Activated CD8-positive, alpha-beta T cell treated with anti-CD3 and anti-CD28 coated beads for 36 hours (primary cell): ENCODE measurements around the gene HSF2. TPM values are rescaled to one million over a fixed set of nuclear protein-coding genes. Genes with fewer than 3 reads are reported as not detected.

Experiments used
- ATAC-seq: fragments of 200-7000 bp; cut with Tn5 transposase; one replicate; pipeline ENCODE4 v1.10.0; 2021; ENCODE audit warnings: mild to moderate bottlenecking, moderate library complexity
- CTCF ChIA-PET: fragments of 350-600 bp; sonication (Branson Sonifier 250); formaldehyde crosslinking; loops from one replicate; lab custom pipeline; 2021; ENCODE audit warnings: antibody characterized with exemption; lab: Charles Lee
- POLR2A ChIA-PET: fragments of 350-600 bp; sonication (Branson Sonifier 250); formaldehyde crosslinking; loops from one replicate; lab custom pipeline; 2021; ENCODE audit warnings: antibody characterized with exemption; lab: Charles Lee
- DNase-seq: peaks from one replicate; pipeline ENCODE4 v3.0.0-alpha.2; 2020
- H3K27ac Mint-ChIP-seq: one replicate; pipeline ENCODE4 v1.8.0; 2021; ENCODE audit warnings: mild to moderate bottlenecking, mixed read lengths
- H3K27me3 Mint-ChIP-seq: one replicate; pipeline ENCODE4 v1.8.0; 2021; ENCODE audit warnings: mixed read lengths
- H3K36me3 Mint-ChIP-seq: one replicate; pipeline ENCODE4 v1.8.0; 2021; ENCODE audit warnings: low read depth, mixed read lengths
- H3K4me1 Mint-ChIP-seq: one replicate; pipeline ENCODE4 v1.8.0; 2021; ENCODE audit warnings: low read depth, mixed read lengths
- H3K4me3 Mint-ChIP-seq: one replicate; pipeline ENCODE4 v1.8.0; 2021; ENCODE audit warnings: mild to moderate bottlenecking, moderate library complexity, mixed read lengths
- H3K9me3 Mint-ChIP-seq: one replicate; pipeline ENCODE4 v1.8.0; 2021; ENCODE audit warnings: mixed read lengths
- CTCF ChIP-seq: fragments of 200-600 bp; IDR thresholded peaks from one replicate; pipeline ENCODE4 v1.8.0; 2022; ENCODE audit warnings: antibody characterized with exemption, mild to moderate bottlenecking
- intact Hi-C: fragments of 100-400 bp; cut with micrococcal nuclease; formaldehyde crosslinking; loops from one replicate; pipeline ENCODE4 v1.10.0; 2022
- total RNA-seq, 2 experiments: library from RNA; stranded (reverse); gene quantifications; one replicate each; pipeline ENCODE4 v1.2.3, GENCODE V29; 2021

The HSF2 gene
- total RNA-seq, 2 experiments from 2014 or later, result 19.5 to 22.4 TPM

GRCh38 chr6:122374307-122374706, 25.1 kb upstream of the HSF2 start:
- H3K36me3 Mint-ChIP-seq, result no peaks in the 10 kb centered on the region
- H3K4me3 Mint-ChIP-seq, result no peak overlapping the region
- DNase-seq (no peak), ATAC-seq (peak; percentile 39)
- H3K27ac Mint-ChIP-seq, result no peak overlapping the region
- peaks cover 6% of the 10 kb centered on the region for H3K4me1 Mint-ChIP-seq
- intact Hi-C loops, result no loop called here
- CTCF ChIA-PET, result interaction anchor here (1.9 kb wide), 1 partner anchor 156 kb away, joined by 4 read pairs; no protein-coding TSS in a partner anchor
- TF ChIP-seq CTCF, result no peak
- H3K27me3 Mint-ChIP-seq, result peaks cover 8% of the 10 kb centered on the region
- POLR2A ChIA-PET, result no interaction called here
- H3K9me3 Mint-ChIP-seq, result no peaks in the 10 kb centered on the region

DNA sequence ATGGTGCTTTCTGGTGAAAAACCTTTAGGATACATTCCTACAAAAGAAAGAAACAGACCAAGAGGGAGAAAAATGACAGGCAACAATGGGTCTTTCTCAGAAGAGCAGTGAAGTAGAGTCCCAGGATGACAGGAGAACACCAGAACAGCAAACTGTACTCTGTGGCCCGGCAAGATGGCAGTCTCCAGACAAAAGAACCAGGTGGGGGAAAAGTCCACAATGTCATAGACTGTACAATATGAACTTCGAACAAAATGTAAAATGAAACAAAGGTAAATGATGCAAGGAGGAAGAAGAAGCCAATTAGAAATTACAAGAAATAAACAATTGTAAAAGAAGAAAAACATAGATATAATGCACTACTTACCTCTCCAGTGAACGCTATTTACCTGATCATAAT, 23.2 kb upstream of the HSF2 start:
- Mint-ChIP-seq H3K36me3 (no peaks in the 10 kb centered on the region), H3K27me3 (peaks cover 12% of the 10 kb centered on the region), H3K4me1 (peaks cover 6% of the 10 kb centered on the region), H3K9me3 (no peaks in the 10 kb centered on the region), H3K27ac (no peak overlapping the region), H3K4me3 (no peak overlapping the region)
- TF ChIP-seq CTCF, result no peak
- CTCF ChIA-PET, result interaction anchor here (1.2 kb wide), 1 partner anchor 154 kb away, joined by 6 read pairs; no protein-coding TSS in a partner anchor
- ATAC-seq, result no peak
- POLR2A ChIA-PET, result no interaction called here
- DNase-seq, result no peak
- intact Hi-C loops, result no loop called here

DNA sequence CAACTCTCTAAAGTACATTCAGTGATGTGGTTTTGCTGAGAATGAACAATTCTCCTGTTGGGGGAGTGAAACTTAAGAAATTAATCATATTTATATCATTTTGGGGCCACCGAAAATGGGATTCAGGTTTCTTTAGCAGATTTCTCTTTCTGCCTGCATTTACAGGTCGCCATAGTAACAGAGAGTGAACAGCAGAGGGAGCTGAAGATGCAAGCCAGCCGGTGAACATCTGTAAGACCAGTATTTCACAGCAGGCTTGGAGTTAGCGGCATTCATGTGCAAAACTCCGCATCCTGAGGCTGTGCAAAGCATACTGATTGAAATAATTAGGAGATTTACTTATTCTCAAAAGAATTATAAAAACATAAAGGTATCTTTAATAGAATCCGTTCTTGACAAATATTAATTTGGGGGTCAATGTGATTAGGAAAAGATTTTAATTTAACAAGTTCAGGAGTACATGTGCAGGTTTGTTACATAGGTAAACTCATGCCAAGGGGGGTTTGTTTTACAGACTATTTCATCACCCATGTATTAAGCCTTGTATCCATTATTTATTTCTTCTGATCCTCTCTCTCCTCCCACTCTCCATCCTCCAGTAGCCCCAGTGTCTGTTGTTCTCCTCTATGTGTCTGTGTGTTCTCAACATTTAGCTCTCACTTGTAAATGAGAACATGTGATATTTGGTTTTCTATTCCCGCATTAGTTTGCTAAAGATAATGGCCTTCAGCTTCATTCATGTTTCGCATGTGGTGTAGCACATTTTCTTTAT, 17.8 kb upstream of the HSF2 start:
- no peak overlapping the region for H3K4me3 Mint-ChIP-seq
- intact Hi-C loops, result loop anchor here (1.0 kb wide), 1 partner anchor 149 kb away; no protein-coding TSS in a partner anchor
- ATAC-seq (peak; percentile 94), DNase-seq (peak; percentile 75)
- TF ChIP-seq CTCF, result peak; percentile 72
- no peaks in the 10 kb centered on the region for H3K9me3 Mint-ChIP-seq
- CTCF ChIA-PET, result interaction anchor here (1.3 to 9.2 kb wide), 14 partner anchors 8 to 149 kb away, joined by 3 to 103 read pairs (median 8); partner anchors contain the start of gene SERINC1
- peaks cover 4% of the 10 kb centered on the region for H3K27me3 Mint-ChIP-seq
- no peaks in the 10 kb centered on the region for H3K36me3 Mint-ChIP-seq
- POLR2A ChIA-PET, result interaction anchor here (0.5 to 1.1 kb wide), 2 partner anchors 17 to 88 kb away, joined by 3 read pairs; no protein-coding TSS in a partner anchor
- H3K4me1 Mint-ChIP-seq, result peaks cover 4% of the 10 kb centered on the region
- H3K27ac Mint-ChIP-seq, result no peak overlapping the region

DNA sequence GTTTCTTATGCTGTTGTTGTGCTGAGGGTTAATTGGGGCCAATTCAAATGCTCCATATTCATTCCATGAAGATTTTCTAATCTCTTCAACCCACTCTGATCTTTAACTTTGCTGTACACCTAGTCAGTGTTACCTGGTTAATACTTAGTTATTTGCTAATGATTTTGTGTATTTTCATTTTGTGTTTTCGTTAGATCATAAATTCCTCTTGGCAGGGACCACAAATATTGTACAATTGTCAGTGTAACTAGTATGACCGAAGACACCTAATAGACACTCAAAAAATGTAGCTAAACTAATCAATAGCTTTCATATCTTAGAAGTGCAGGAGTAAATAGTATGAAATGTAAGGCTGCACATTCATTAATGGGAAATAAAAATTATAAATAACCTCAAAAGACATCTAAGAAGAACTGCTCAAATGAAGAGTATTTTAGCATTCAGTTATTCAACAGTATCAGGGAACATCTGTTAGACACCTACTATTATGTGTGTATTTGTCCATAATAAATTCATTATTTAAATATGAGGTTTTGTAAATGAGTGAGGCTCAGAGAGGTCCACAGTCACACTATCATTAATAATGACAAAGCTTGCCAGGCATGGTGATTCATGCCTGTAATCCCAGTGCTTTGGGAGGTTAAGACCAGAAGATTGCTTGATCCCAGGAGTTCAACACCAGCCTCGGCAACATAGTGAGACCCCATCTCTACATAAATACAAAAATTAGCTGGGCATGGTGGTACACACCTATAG, 13.4 kb upstream of the HSF2 start:
- Mint-ChIP-seq H3K4me3 (no peak overlapping the region), H3K27me3 (peaks cover 5% of the 10 kb centered on the region), H3K4me1 (peaks cover 3% of the 10 kb centered on the region), H3K9me3 (no peaks in the 10 kb centered on the region), H3K36me3 (no peaks in the 10 kb centered on the region), H3K27ac (no peak overlapping the region)
- intact Hi-C loops, result no loop called here
- no peak for ATAC-seq
- no peak for TF ChIP-seq CTCF
- CTCF ChIA-PET, result interaction anchor here (1.0 to 9.2 kb wide), 4 partner anchors 13 to 145 kb away, joined by 3 to 103 read pairs (median 8); partner anchors contain the start of gene HSF2
- no peak for DNase-seq
- POLR2A ChIA-PET, result no interaction called here
